HT1080 (cell line): ENCODE data around the gene ECHDC1. TPM values are rescaled to one million over a fixed set of nuclear protein-coding genes. Genes with fewer than 3 reads are reported as not detected.

Experiments used
- small RNA-seq: library from RNA; depleted of rRNA; stranded (forward); fragments of <200 nt; gene quantifications from one replicate; pipeline ENCODE3, GENCODE V24; 2014
- total RNA-seq: library from RNA; depleted of rRNA; stranded (reverse); fragments of >200 nt; shearing (Covaris generic); gene quantifications from 2 replicates; pipeline ENCODE4 v1.2.3, GENCODE V29; 2014; rRNA removed

The ECHDC1 gene
- total RNA-seq, 1 experiment from 2014 or later, result 53.1 TPM

Small RNA genes lying within 50 kb of the gene (small RNA-seq; reads per million reads assigned to genes)
- gene RNA5SP217, result not detected

Other genes starting within 250 kb of the ECHDC1 start
- 0.10 and 0.11 TPM in 2 replicates for gene RSPO3, start 224.9 kb downstream of the ECHDC1 start, total RNA-seq
- gene RNF146, start 76.7 kb downstream of the ECHDC1 start, total RNA-seq, result 14.6 and 21.0 TPM in 2 replicates
- 0.06 and 0.23 TPM in 2 replicates for gene KIAA0408, start 115.8 kb upstream of the ECHDC1 start, total RNA-seq
- gene C6orf58, start 233.6 kb upstream of the ECHDC1 start, total RNA-seq, result 0.10 TPM in 1 of 2 replicates, not detected in the other